GM18517 (cell line): Measurements from ENCODE around the gene EML5.
"Not testable (repeated sequence)": the region's sequence is repeated elsewhere in the genome, so short reads cannot be mapped to it uniquely, and the experiment has no call there.

Experiments used
- ATAC-seq: cut with Tn5 transposase; IDR thresholded peaks from one replicate; pipeline ENCODE4 v1.9.1; 2021; ENCODE audit warnings: mild to moderate bottlenecking, moderate library complexity; ENCODE audit not compliant: unreplicated experiment

The EML5 gene

DNA sequence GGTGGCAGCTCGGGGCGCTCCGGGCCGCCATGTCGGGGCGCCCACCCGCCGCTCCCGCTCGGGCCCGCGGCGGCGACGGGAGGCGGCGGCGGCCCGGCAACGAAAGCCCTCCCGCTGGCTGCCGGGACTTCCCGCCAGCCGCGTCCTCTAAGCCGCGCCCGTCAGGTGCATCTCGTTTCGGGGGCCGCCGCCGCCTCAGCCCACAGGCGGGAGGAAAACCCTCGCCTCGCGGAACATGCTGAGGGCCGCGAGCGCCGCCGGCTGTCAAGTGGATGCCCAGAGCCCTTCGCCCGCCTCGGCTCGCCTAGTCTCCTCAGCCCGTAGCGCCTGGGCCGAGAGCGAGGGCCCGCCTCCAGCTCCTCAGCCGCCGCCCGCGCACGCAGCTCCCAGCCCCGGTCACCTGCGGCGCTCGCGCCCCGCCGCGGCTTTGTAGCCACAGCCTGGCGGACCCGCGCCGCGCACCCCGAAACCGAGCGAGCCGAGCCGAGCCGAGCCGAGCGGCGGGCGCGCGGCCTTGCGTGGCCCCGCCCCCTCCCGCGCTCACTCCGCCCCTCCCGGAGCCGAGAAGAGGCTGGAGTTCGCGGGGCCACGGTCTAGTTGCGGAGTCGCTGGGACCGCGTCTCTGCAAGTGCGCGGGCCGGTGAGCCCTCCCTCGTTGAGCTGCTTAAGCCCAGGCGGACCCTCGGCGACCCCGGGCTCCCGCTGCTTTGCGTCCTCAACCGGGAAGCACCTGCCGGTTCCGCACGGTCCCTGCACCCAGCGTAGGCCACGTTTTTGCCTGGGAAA lies at the start of gene EML5:
EML5 (minus strand) TSS at position 481 of the 786 bp plus-strand sequence; CDS start at position 31, 450 bp downstream.
- peak; percentile 89 for ATAC-seq

- ATAC-seq: no peak
Observed at GRCh38 chr14:88842414-88842813, 49.7 kb upstream of the EML5 start.

- no peak for ATAC-seq
Observed at GRCh38 chr14:88841741-88842140, 49.0 kb upstream of the EML5 start.

GRCh38 chr14:88840926-88841325 lies 48.2 kb upstream of the EML5 start:
- no peak for ATAC-seq

DNA sequence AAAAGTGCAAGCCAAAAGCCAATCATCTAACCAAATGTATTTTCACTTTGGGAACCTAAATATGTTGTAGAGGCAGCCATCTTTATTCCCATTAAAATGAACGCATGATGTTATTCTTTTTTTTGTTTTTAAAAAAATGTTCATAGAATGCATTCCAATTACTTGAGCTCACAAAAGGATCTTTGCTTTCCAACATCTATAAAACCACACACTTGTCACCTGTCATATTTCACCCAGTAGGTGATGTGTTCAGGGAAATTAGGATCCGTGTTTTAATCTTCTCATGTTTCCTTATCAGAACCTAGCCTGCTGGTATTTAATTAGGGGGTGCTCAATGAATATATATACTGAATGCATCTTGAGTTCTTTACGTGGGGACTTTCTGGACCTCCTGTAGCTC lies 45.3 kb upstream of the EML5 start:
- ATAC-seq: no peak

GRCh38 chr14:88837495-88837894 lies 44.7 kb upstream of the EML5 start:
- ATAC-seq: no peak

GRCh38 chr14:88835661-88836060 lies 42.9 kb upstream of the EML5 start:
- no peak for ATAC-seq

DNA sequence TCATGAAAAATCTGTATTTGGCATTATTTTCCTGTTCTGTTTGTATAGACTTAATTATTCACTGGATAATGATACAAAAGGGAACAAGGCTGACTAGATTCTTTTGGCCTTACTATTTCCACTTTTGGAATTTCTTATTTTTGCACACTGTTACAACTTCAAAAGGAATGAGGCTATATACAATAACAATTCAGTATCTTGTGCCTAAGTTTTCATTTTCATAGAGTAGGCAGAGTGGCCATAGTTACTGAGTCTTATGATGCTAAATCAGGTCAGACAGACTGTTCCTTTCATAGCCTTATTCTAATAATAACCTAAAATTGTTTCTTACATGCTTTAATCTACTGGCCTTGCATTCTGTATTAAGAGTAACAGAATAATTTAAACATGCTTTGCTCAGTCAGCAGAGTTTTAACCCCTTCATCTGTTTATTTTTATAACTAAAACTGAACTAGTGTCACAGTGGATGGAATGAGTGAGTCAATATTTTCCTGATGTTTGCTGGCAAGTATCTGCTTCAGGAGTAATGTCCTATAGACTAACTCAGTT lies 42.2 kb upstream of the EML5 start:
- ATAC-seq: no peak

GRCh38 chr14:88831284-88831683 lies 38.5 kb upstream of the EML5 start:
- ATAC-seq: no peak

DNA sequence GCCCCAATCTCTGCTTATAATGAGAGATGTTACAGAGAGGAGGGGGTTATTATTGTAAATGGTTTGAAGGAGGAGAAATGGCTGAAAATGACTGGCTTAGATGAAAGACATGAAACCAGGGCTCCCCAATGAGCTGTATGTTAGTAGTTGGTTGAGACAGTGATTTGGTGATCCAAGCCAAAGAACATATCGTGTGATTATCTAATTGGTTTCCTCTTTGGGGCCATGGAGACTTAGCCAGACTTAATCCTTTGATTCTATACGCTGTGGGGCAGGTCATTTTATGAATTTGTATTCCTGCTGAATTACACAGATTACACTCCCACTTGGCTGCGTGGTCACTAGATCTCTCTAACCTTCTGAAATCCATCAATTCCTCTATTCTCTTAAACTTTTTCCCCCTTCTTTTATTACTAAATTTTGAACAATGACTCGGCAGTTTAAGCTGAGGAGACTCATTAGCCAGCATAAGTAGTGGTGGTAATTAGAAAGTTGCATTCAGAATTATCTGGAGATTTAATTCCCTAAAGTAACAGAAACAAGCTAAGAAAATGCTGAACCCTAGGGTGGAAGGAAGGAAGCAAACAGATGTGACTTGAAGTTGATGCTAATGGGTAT lies 37.0 kb upstream of the EML5 start:
- no peak for ATAC-seq

- no peak for ATAC-seq
Observed at GRCh38 chr14:88829188-88829587, 36.4 kb upstream of the EML5 start.

DNA sequence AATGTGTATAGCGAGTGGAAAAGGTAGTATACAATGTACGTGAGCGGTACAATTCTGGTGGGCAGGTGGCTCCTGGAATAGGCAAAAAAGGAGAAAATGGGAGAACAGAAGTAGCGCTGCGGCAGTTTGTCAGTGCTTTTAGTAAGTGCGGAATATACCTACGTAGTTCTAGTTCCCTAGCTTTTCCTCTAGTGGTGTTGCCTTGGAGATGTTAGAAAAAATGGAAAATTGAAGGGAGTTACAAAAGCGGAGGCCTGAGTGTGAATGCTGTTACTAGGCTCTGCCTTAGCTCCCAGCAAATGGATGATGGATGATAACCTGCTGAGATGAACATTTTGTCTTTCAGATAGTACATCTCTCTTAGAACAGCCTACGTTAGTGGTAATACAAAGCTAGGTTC lies 32.8 kb upstream of the EML5 start:
- ATAC-seq: no peak

DNA sequence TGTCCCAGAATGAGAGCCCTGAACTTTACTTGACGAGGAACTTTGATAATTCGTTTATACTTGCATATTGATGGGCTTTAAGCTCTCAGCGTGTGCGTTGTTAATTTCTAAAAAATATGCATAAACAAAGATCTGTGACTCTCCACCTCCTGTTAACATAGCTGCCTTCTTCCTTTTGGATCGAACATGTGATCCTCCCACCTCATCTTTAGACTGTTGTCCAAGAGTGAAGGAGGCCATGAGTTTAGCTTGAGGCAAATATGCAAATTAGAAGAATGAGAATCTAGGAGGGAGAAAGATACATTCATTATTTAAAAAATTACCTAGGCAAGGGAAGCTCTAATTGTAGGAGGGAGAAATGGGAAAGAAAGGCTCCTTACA lies 32.3 kb upstream of the EML5 start:
- ATAC-seq: no peak

GRCh38 chr14:88824314-88825077 lies 31.7 kb upstream of the EML5 start, which contains the start of gene TTC8:
TTC8 (plus strand) TSS chr14:88824651; CDS start chr14:88824708, 57 bp downstream.
- ATAC-seq: peak; percentile 97

- ATAC-seq: peak; percentile 3
Observed at GRCh38 chr14:88823968-88824313, 31.2 kb upstream of the EML5 start.

GRCh38 chr14:88821888-88822287 lies 29.1 kb upstream of the EML5 start:
- ATAC-seq: no peak

- no peak for ATAC-seq
Observed at GRCh38 chr14:88821378-88821777, 28.6 kb upstream of the EML5 start.

- ATAC-seq: not testable (repeated sequence)
Observed at GRCh38 chr14:88819674-88820073, 26.9 kb upstream of the EML5 start.

DNA sequence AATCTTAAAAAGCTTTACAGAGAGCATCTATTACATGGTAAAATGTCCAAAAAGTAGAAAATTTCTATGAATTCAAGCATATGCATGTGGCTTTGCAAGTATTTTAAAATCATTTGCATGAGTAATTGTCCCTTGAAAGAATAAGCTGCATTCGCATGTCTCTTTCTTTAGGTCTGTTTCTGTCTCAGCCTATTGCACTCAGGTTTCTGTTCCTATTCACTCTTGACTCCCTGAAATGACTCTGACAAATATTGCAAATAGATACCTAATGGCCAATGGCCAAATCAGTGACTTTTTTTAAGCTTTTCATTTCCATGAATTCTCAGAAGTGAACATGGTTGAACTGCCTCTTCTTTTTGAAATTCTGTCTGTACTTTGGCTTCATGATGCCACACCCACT lies 25.3 kb upstream of the EML5 start:
- no peak for ATAC-seq

DNA sequence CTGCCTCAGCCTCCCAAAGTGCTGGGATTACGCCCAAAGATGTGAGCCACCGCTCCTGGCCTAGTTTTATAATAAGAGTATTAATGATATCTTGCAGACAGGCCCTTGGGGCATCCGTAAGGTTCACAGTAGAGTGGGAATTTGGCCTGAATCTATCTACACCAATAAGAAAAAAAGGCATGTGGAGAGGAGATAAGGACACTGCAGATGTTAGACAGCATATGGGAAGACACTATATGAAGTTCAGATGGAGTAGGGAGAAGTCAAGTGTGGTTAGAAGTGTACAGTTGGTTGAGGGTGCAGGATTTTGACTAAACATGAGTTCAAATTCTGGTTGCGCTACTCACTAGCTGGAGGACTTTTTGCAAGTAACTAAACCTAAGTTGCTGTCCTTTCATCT lies 23.2 kb upstream of the EML5 start:
- no peak for ATAC-seq

DNA sequence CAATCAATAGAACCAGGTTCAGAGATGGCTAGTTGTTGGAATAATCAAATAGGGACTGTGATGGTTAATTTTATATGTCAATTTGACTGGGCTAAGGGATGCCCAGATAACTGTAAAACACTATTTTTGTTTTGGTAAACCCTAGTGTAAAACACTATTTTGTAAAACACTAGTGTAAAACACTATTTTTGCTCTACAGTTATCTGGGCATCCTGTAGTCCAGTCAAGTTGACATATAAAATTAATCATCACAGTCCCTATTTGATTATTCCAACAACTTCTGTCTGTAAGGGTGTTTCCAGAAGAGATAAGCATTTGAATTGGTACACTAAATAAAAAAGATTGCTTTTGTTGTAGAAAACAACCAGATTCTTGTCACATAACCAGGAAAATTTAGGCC lies 15.6 kb upstream of the EML5 start:
- ATAC-seq: no peak

DNA sequence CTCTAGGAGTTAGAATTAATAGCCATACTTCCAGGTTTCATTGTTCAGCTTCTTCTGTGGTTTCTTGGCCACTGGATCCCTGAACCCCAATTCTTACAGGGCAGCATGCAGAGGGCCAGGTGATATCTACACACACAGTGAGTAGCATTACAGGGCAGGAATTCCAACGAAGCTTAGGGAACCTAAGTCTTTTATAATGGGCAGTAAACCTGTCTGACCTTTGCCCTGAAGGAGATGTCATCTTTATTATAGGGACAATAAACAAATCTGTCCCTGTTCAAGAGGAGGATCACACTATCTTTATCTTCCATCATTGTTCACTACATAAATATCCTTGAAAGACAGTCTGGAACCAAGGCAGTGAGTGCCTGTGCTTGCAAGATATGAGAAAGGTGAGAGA lies 11.7 kb upstream of the EML5 start:
- no peak for ATAC-seq
